ENCODE measurements around the gene FAM120A. TPM values are rescaled to one million over a fixed set of nuclear protein-coding genes. Genes with fewer than 3 reads are reported as not detected.

The FAM120A gene
- total and polyA plus RNA-seq, 2 of the 13 experiments (the other 11 are each of a cell fraction or from before 2014, with no cell fraction given) = 41.3 to 44.4 TPM

GRCh38 chr9:93589688-93590087, 138.2 kb downstream of the FAM120A start (continued):
- TF ChIP-seq REST (IDR thresholded peaks at IDR 0.05; ENCODE audit: borderline replicate concordance in 1 of 2, low read depth in 1 of 2, low read length in 2 of 2) = no peak
- no peak; the same call in 1 of the 2 replicates for TF ChIP-seq ZSCAN21 (CRISPR knock-in tag; IDR thresholded peaks at IDR 0.05; ENCODE audit: borderline replicate concordance)
- TF ChIP-seq ZSCAN9 (CRISPR knock-in tag; IDR thresholded peaks at IDR 0.05; ENCODE audit: borderline replicate concordance) = peak; percentile 62; the same call in 1 of the 2 replicates
- TF ChIP-seq ZBTB26 (CRISPR knock-in tag; IDR thresholded peaks at IDR 0.05; ENCODE audit: borderline replicate concordance) = no peak
- no peak for TF ChIP-seq ZNF513 (CRISPR knock-in tag; conservative IDR thresholded peaks at IDR 0.05)
- no peak for TF ChIP-seq MTERF4 (CRISPR knock-in tag; IDR thresholded peaks at IDR 0.05)
- TF ChIP-seq RBAK (CRISPR knock-in tag; IDR thresholded peaks at IDR 0.05) = no peak
- no peak for TF ChIP-seq ZNF563 (CRISPR knock-in tag; IDR thresholded peaks at IDR 0.05)
- TF ChIP-seq ZNF713 (CRISPR knock-in tag; IDR thresholded peaks at IDR 0.05) = no peak
- no peak for TF ChIP-seq ZFP37 (CRISPR knock-in tag; IDR thresholded peaks at IDR 0.05; ENCODE audit: borderline replicate concordance)
- TF ChIP-seq CTCF (CRISPR knock-in tag; IDR thresholded peaks at IDR 0.05) = no peak
- TF ChIP-seq ISX (CRISPR knock-in tag; conservative IDR thresholded peaks at IDR 0.05) = no peak
- no peak for TF ChIP-seq ZFP36 (IDR thresholded peaks at IDR 0.05; ENCODE audit: borderline replicate concordance, low read depth, low read length, partially characterized antibody)
- no peak for TF ChIP-seq DDIT3 (CRISPR knock-in tag; IDR thresholded peaks at IDR 0.05)
- no peak for TF ChIP-seq ZEB1 (IDR thresholded peaks at IDR 0.05; ENCODE audit: insufficient replicate concordance, low read depth)
- TF ChIP-seq NCOR1 (IDR thresholded peaks at IDR 0.05; ENCODE audit: borderline replicate concordance, low read length) = no peak
- TF ChIP-seq ZNF326 (CRISPR knock-in tag; IDR thresholded peaks at IDR 0.05; ENCODE audit: borderline replicate concordance) = no peak
- peak; percentile 25; the same call in 1 of the 2 replicates for TF ChIP-seq HMG20A (CRISPR knock-in tag; IDR thresholded peaks at IDR 0.05; ENCODE audit: borderline replicate concordance)
- TF ChIP-seq TMF1 (CRISPR knock-in tag; IDR thresholded peaks at IDR 0.05; ENCODE audit: low read depth) = no peak
- TF ChIP-seq SOX5 (CRISPR knock-in tag; IDR thresholded peaks at IDR 0.05; ENCODE audit: borderline replicate concordance) = peak; percentile 58; the same call in 1 of the 2 replicates
- no peak for TF ChIP-seq DNMT1 (CRISPR knock-in tag; IDR thresholded peaks at IDR 0.05)

Data from HepG2 (cell line).